HG03103 (cell line): ENCODE data around the gene PPP1R12B.
"Not testable (repeated sequence)": the region's sequence is repeated elsewhere in the genome, so short reads cannot be mapped to it uniquely, and the experiment has no call there.

Experiments
- ATAC-seq: cut with Tn5 transposase; IDR thresholded peaks from one replicate; pipeline ENCODE4 v1.9.1; 2021; ENCODE audit warnings: low read depth; ENCODE audit not compliant: unreplicated experiment

PPP1R12B gene

GRCh38 chr1:202593845-202594244 lies 245.3 kb downstream of the PPP1R12B start:
- no peak for ATAC-seq

GRCh38 chr1:202596638-202597037 lies 248.1 kb downstream of the PPP1R12B start:
- no peak for ATAC-seq

GRCh38 chr1:202597090-202597761 lies 248.7 kb downstream of the PPP1R12B start:
- ATAC-seq, result no peak

- ATAC-seq, result no peak
Observed at GRCh38 chr1:202599669-202600431, 251.4 kb downstream of the PPP1R12B start.

- no peak for ATAC-seq
Observed at GRCh38 chr1:202600432-202601041, 252.0 kb downstream of the PPP1R12B start.

- no peak for ATAC-seq
Observed at GRCh38 chr1:202603435-202603834, 254.9 kb downstream of the PPP1R12B start.

GRCh38 chr1:202605515-202605914 lies 257.0 kb downstream of the PPP1R12B start:
- no peak for ATAC-seq

GRCh38 chr1:202612036-202612435 lies 263.5 kb downstream of the PPP1R12B start:
- ATAC-seq, result not testable (repeated sequence)

- ATAC-seq, result no peak
Observed at GRCh38 chr1:202613571-202613970, 265.1 kb downstream of the PPP1R12B start.

GRCh38 chr1:202614363-202615207 lies 266.1 kb downstream of the PPP1R12B start:
- ATAC-seq, result not testable (repeated sequence)

- ATAC-seq, result not testable (repeated sequence)
Observed at GRCh38 chr1:202615208-202615500, 266.7 kb downstream of the PPP1R12B start.

GRCh38 chr1:202615501-202616354 lies 267.2 kb downstream of the PPP1R12B start:
- ATAC-seq, result peak; percentile 57

- ATAC-seq, result peak; percentile 14
Observed at GRCh38 chr1:202616355-202616915, 267.9 kb downstream of the PPP1R12B start.

GRCh38 chr1:202619012-202619411 lies 270.5 kb downstream of the PPP1R12B start:
- not testable (repeated sequence) for ATAC-seq

- no peak for ATAC-seq
Observed at GRCh38 chr1:202619505-202619904, 271.0 kb downstream of the PPP1R12B start.

- ATAC-seq, result not testable (repeated sequence)
Observed at GRCh38 chr1:202620036-202620435, 271.5 kb downstream of the PPP1R12B start.

- ATAC-seq, result no peak
Observed at GRCh38 chr1:202621446-202621845, 272.9 kb downstream of the PPP1R12B start.

GRCh38 chr1:202622388-202622787 lies 273.9 kb downstream of the PPP1R12B start:
- ATAC-seq, result no peak

- no peak for ATAC-seq
Observed at GRCh38 chr1:202623075-202623474, 274.6 kb downstream of the PPP1R12B start.

GRCh38 chr1:202623476-202623875 lies 275.0 kb downstream of the PPP1R12B start:
- not testable (repeated sequence) for ATAC-seq
